ENCODE results near the gene RASGEF1B.

DNA sequence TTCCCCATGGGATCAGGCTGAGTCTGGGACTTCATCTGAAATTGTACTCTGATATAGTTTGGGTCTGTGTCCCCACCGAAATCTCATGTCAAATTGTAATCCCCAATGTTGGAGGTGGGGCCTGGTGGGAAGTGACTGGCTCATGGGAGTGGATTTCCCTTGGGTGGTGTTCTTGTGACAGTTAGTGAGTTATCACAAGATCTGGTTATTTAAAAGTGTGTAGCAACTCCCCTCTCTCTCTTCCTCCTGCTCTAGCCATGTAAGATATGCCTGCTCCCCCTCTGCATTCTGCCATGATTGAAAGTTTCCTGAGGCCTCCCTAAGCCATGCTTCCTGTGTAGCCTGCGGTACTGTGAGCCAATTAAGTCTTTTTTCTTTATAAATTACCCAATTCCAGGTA lies 61.0 kb downstream of the RASGEF1B start:
- TF ChIP-seq, protein P1, sequence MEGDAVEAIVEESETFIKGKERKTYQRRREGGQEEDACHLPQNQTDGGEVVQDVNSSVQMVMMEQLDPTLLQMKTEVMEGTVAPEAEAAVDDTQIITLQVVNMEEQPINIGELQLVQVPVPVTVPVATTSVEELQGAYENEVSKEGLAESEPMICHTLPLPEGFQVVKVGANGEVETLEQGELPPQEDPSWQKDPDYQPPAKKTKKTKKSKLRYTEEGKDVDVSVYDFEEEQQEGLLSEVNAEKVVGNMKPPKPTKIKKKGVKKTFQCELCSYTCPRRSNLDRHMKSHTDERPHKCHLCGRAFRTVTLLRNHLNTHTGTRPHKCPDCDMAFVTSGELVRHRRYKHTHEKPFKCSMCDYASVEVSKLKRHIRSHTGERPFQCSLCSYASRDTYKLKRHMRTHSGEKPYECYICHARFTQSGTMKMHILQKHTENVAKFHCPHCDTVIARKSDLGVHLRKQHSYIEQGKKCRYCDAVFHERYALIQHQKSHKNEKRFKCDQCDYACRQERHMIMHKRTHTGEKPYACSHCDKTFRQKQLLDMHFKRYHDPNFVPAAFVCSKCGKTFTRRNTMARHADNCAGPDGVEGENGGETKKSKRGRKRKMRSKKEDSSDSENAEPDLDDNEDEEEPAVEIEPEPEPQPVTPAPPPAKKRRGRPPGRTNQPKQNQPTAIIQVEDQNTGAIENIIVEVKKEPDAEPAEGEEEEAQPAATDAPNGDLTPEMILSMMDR (IDR thresholded peaks at IDR 0.05) = no peak
- no peak for TF ChIP-seq POLR2A (IDR thresholded peaks at IDR 0.05)

Data from esophagus squamous epithelium (tissue), 4 donors.